H9 (cell line): ENCODE measurements around the gene GTPBP6. TPM values are rescaled to one million over a fixed set of nuclear protein-coding genes. Genes with fewer than 3 reads are reported as not detected.

Experiments used
- DNase-seq: peaks from one replicate; pipeline ENCODE4 v3.0.0-alpha.2; 2017
- H2AFZ ChIP-seq: one replicate; pipeline ENCODE4 v1.6.1; 2013; ENCODE audit warnings: mild to moderate bottlenecking, low read length, control low read depth, moderate library complexity
- H2AK5ac ChIP-seq: 2 replicates; pipeline ENCODE4 v1.6.1; 2013; ENCODE audit warnings: low read length, control low read depth, mixed read lengths; ENCODE audit not compliant: insufficient read length
- H2BK120ac ChIP-seq: one replicate; pipeline ENCODE4 v1.6.1; 2013; ENCODE audit warnings: low read depth, mild to moderate bottlenecking, low read length, control low read depth, inconsistent platforms; ENCODE audit not compliant: poor library complexity, severe bottlenecking
- H2BK12ac ChIP-seq: 2 replicates; pipeline ENCODE4 v1.6.1; 2013; ENCODE audit warnings: low read length, control low read depth, mixed read lengths, low read depth; ENCODE audit not compliant: insufficient read length
- H2BK15ac ChIP-seq: 2 replicates; pipeline ENCODE4 v1.6.1; 2013; ENCODE audit warnings: low read depth, low read length, control low read depth
- H2BK20ac ChIP-seq: one replicate; pipeline ENCODE4 v1.6.1; 2013; ENCODE audit warnings: low read depth, mild to moderate bottlenecking, low read length, control low read depth, inconsistent platforms; ENCODE audit not compliant: poor library complexity, severe bottlenecking
- H2BK5ac ChIP-seq: 2 replicates; pipeline ENCODE4 v1.6.1; 2013; ENCODE audit warnings: low read length, control low read depth, mixed read lengths; ENCODE audit not compliant: insufficient read length
- H3K14ac ChIP-seq: 2 replicates; pipeline ENCODE4 v1.6.1; 2013; ENCODE audit warnings: low read length, control low read depth; ENCODE audit not compliant: insufficient read depth
- H3K18ac ChIP-seq: 2 replicates; pipeline ENCODE4 v1.6.1; 2013; ENCODE audit warnings: low read depth, mild to moderate bottlenecking, mixed read lengths, low read length, control low read depth; ENCODE audit not compliant: insufficient read length
- H3K23ac ChIP-seq: 2 replicates; pipeline ENCODE4 v1.6.1; 2013; ENCODE audit warnings: low read length, control low read depth, mixed read lengths, low read depth; ENCODE audit not compliant: insufficient read length
- H3K23me2 ChIP-seq: 2 replicates; pipeline ENCODE4 v1.6.1; 2013; ENCODE audit warnings: low read depth, mild to moderate bottlenecking, mixed read lengths, low read length, control low read depth; ENCODE audit not compliant: insufficient read length, poor library complexity, severe bottlenecking
- H3K27ac ChIP-seq: 2 replicates; pipeline ENCODE4 v1.5.1; 2013; ENCODE audit warnings: low read length, control low read depth, mixed read lengths, low read depth; ENCODE audit not compliant: insufficient read length
- H3K27me3 ChIP-seq: 2 replicates; pipeline ENCODE4 v1.6.1; 2013; ENCODE audit warnings: low read length, control low read depth, inconsistent platforms; ENCODE audit not compliant: insufficient read depth
- H3K4ac ChIP-seq: 2 replicates; pipeline ENCODE4 v1.6.1; 2013; ENCODE audit warnings: low read depth, mild to moderate bottlenecking, control low read depth, inconsistent platforms, low read length, moderate library complexity
- H3K4me1 ChIP-seq: 2 replicates; pipeline ENCODE4 v1.6.1; 2013; ENCODE audit warnings: low read length, control low read depth, inconsistent platforms; ENCODE audit not compliant: insufficient read depth
- H3K4me2 ChIP-seq: 2 replicates; pipeline ENCODE4 v1.6.1; 2013; ENCODE audit warnings: low read length, control low read depth, mixed read lengths; ENCODE audit not compliant: insufficient read length, insufficient read depth
- H3K56ac ChIP-seq: 2 replicates; pipeline ENCODE4 v1.6.1; 2013; ENCODE audit warnings: low read depth, mild to moderate bottlenecking, mixed read lengths, low read length, control low read depth; ENCODE audit not compliant: insufficient read length
- H3K79me1 ChIP-seq: 2 replicates; pipeline ENCODE4 v1.6.1; 2013; ENCODE audit warnings: low read depth, mild to moderate bottlenecking, moderate library complexity, low read length, control low read depth, inconsistent platforms; ENCODE audit not compliant: insufficient read depth, poor library complexity, severe bottlenecking
- H3K79me2 ChIP-seq: 2 replicates; pipeline ENCODE4 v1.6.1; 2013; ENCODE audit warnings: low read length, control low read depth, inconsistent platforms; ENCODE audit not compliant: insufficient read depth
- H3K9ac ChIP-seq: 2 replicates; pipeline ENCODE4 v1.6.1; 2013; ENCODE audit warnings: low read length, control low read depth, mixed read lengths; ENCODE audit not compliant: insufficient read length; ENCODE audit errors: extremely low read depth
- H3K9me3 ChIP-seq: one replicate; pipeline ENCODE4 v1.6.1; 2013; ENCODE audit warnings: low read depth, low read length, inconsistent platforms; ENCODE audit not compliant: control insufficient read depth
- H3T11ph ChIP-seq: one replicate; pipeline ENCODE4 v1.6.1; 2013; ENCODE audit warnings: mild to moderate bottlenecking, low read length, control low read depth, inconsistent platforms
- H4K20me1 ChIP-seq: one replicate; pipeline ENCODE4 v1.6.1; 2013; ENCODE audit not compliant: control insufficient read depth, insufficient read length, insufficient read depth
- H4K5ac ChIP-seq: 2 replicates; pipeline ENCODE4 v1.6.1; 2013; ENCODE audit warnings: low read depth, mild to moderate bottlenecking, mixed read lengths, low read length, control low read depth; ENCODE audit not compliant: insufficient read length
- H4K8ac ChIP-seq: replicated peaks from 2 replicates; pipeline ENCODE4 v1.6.1; 2013; ENCODE audit warnings: low read length, control low read depth, mixed read lengths, low read depth; ENCODE audit not compliant: insufficient read length
- H4K91ac ChIP-seq: 2 replicates; pipeline ENCODE4 v1.6.1; 2013; ENCODE audit warnings: low read depth, mild to moderate bottlenecking, moderate library complexity, mixed read lengths, low read length, control low read depth; ENCODE audit not compliant: insufficient read length
- H3K27ac Mint-ChIP-seq, 3 experiments: 2 replicates in 2 of 3; 3 replicates in 1 of 3; pipeline ENCODE4 v1.8.0; 2020 to 2021; ENCODE audit warnings: mixed read lengths in 3 of 3, mild to moderate bottlenecking in 1 of 3, moderate library complexity in 1 of 3
- H3K27me3 Mint-ChIP-seq: 2 replicates; pipeline ENCODE4 v1.8.0; 2021; ENCODE audit warnings: low read depth, mild to moderate bottlenecking, moderate library complexity, mixed read lengths
- H3K36me3 Mint-ChIP-seq, 3 experiments: 2 replicates in 2 of 3; 3 replicates in 1 of 3; pipeline ENCODE4 v1.8.0; 2020 to 2021; ENCODE audit warnings: low read depth in 3 of 3, mixed read lengths in 3 of 3; ENCODE audit not compliant: insufficient read depth in 1 of 3
- H3K4me1 Mint-ChIP-seq, 2 experiments: 2 replicates each; pipeline ENCODE4 v1.8.0; 2020; ENCODE audit warnings: mixed read lengths in 2 of 2
- H3K4me3 Mint-ChIP-seq, 2 experiments: 2 replicates in 1 of 2; 3 replicates in 1 of 2; pipeline ENCODE4 v1.8.0; 2020 to 2021; ENCODE audit warnings: mild to moderate bottlenecking in 2 of 2, mixed read lengths in 2 of 2, moderate library complexity in 1 of 2
- H3K9me3 Mint-ChIP-seq, 2 experiments: 2 replicates in 1 of 2; 3 replicates in 1 of 2; pipeline ENCODE4 v1.8.0; 2020; ENCODE audit warnings: mild to moderate bottlenecking in 2 of 2, mixed read lengths in 2 of 2, moderate library complexity in 1 of 2
- WGBS: extraction: QIAGEN DNeasy Blood & Tissue Kit; methylation state at CpG from one replicate; pipeline ENCODE4 v1.1.7; 2013; ENCODE audit warnings: missing lambda C conversion rate, low lambda C conversion rate, mixed read lengths; ENCODE audit not compliant: insufficient read length; ENCODE audit errors: extremely low coverage; 5-methylcytosine and 5-hydroxymethylcytosine counted together
- total RNA-seq: library from RNA; stranded (reverse); gene quantifications from 2 replicates; pipeline ENCODE4 v1.2.1, GENCODE V29; 2021
- TF ChIP-seq, protein P1 (sequence below): fragments of 200-600 bp; sonication (generic); conservative IDR thresholded peaks from 3 replicates; pipeline ENCODE4 v1.8.0; 2021; ENCODE audit warnings: antibody characterized with exemption, mild to moderate bottlenecking

Gene GTPBP6
- total RNA-seq, 1 experiment from 2014 or later, result 64.0 TPM

DNA sequence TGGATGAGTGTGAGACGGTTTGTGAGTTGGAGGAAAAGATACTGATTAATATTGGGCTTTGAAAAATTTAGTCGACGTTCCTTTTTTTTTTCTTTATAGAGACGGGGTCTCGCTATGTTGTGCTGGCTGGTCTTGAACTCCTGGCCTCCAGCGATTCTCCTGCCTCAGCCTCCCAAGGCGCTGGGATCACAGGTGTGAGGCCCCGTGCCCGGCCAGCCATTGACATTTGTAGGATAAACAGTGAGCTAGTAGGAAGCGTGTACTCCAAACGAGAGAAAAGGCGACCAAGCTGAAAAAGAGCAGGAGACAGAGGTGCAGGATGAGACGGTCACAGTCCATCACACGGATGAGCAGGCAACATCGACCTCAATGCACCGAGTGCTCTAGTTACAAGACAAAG lies 48.8 kb upstream of the GTPBP6 start:
- TF ChIP-seq, protein P1, sequence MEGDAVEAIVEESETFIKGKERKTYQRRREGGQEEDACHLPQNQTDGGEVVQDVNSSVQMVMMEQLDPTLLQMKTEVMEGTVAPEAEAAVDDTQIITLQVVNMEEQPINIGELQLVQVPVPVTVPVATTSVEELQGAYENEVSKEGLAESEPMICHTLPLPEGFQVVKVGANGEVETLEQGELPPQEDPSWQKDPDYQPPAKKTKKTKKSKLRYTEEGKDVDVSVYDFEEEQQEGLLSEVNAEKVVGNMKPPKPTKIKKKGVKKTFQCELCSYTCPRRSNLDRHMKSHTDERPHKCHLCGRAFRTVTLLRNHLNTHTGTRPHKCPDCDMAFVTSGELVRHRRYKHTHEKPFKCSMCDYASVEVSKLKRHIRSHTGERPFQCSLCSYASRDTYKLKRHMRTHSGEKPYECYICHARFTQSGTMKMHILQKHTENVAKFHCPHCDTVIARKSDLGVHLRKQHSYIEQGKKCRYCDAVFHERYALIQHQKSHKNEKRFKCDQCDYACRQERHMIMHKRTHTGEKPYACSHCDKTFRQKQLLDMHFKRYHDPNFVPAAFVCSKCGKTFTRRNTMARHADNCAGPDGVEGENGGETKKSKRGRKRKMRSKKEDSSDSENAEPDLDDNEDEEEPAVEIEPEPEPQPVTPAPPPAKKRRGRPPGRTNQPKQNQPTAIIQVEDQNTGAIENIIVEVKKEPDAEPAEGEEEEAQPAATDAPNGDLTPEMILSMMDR, result no peak
- Histone ChIP-seq H3K4me1 (no peaks in the 10 kb centered on the region; the same call in 1 of the 2 replicates), H2BK12ac (no peak overlapping the region), H2AFZ (no peak overlapping the region), H3K27ac (no peak overlapping the region), H2BK15ac (no peak overlapping the region), H2BK120ac (no peak overlapping the region), H3K14ac (no peak overlapping the region), H4K20me1 (peaks cover 2% of the 10 kb centered on the region), H3K9ac (no peak overlapping the region), H3K79me2 (peaks cover 9% of the 10 kb centered on the region; the same call in 1 of the 2 replicates), H3T11ph (no peak overlapping the region), H2AK5ac (no peak overlapping the region), H3K23ac (no peak overlapping the region), H3K18ac (peak overlapping the region; percentile 2), H2BK5ac (peak overlapping the region; percentile 12), H4K5ac (no peak overlapping the region), H3K56ac (no peak overlapping the region), H3K4me2 (no peak overlapping the region), H3K23me2 (no peaks in the 10 kb centered on the region), H2BK20ac (no peak overlapping the region), H3K4ac (no peak overlapping the region), H3K9me3 (no peaks in the 10 kb centered on the region), H4K91ac (peak overlapping the region; percentile 36), H4K8ac (no peak overlapping the region), H3K79me1 (peaks cover 10% of the 10 kb centered on the region), H3K27me3 (no peaks in the 10 kb centered on the region)
- Mint-ChIP-seq H3K4me3 (no peak overlapping the region), H3K9me3 (no peaks in the 10 kb centered on the region), H3K36me3 (peaks cover 10 to 26% (median 14%) of the 10 kb centered on the region in 3 experiments), H3K27me3 (peaks cover 12% of the 10 kb centered on the region), H3K27ac (peak overlapping the region in 2 of 3 experiments; percentile 48 to 84; a peak in 5 of 7 replicates), H3K4me1 (peaks cover 14 to 27% of the 10 kb centered on the region in 2 experiments)
- DNase-seq, result no peak
- WGBS, result 100% methylated on average over 3 of the region's 16 CpGs
